GM21447 (cell line): ENCODE data around the gene DCLRE1C.
A peak's percentile ranks its signal among the peaks of the same experiment; 100 is the strongest.
"Not testable (repeated sequence)": the region's sequence is repeated elsewhere in the genome, so short reads cannot be mapped to it uniquely, and the experiment has no call there.

Experiments used
- ATAC-seq: cut with Tn5 transposase; IDR thresholded peaks from one replicate; pipeline ENCODE4 v1.9.1; 2021; ENCODE audit not compliant: unreplicated experiment

DCLRE1C gene

GRCh38 chr10:14954001-14954770 is at the start of gene DCLRE1C:
TSS of gene DCLRE1C (minus strand) at chr10:14954096. CDS start at chr10:14954010, 86 bp downstream.
- peak; percentile 74 for ATAC-seq

DNA sequence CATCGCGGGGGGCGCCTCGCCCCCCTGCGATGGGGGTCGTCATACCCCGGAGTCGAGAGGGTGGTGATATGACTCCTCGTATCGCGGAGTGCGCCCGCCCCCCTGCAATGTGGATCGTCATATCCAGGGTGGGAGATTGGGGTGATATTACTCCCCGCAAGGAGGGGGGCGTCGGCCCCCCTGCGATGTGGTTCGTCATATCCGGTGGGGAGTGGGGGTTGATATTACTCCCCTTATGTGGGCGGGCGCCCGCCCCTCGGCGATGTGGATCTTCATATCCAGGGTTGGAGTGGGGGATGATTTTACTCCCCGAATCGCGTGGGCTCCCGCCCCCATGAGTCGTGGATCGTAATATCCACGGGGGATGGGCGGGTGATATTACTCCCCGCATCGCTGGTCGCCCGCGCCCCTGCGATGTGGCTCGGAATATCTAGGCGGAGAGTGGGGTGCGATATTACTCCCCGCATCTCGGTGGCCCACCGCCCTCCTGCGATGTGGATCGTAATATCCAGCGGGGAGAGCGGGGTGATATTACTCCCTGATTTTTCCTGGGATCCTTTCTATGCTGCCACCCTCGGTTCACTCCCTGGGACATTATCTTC is 42.2 kb upstream of the DCLRE1C start:
- no peak for ATAC-seq

DNA sequence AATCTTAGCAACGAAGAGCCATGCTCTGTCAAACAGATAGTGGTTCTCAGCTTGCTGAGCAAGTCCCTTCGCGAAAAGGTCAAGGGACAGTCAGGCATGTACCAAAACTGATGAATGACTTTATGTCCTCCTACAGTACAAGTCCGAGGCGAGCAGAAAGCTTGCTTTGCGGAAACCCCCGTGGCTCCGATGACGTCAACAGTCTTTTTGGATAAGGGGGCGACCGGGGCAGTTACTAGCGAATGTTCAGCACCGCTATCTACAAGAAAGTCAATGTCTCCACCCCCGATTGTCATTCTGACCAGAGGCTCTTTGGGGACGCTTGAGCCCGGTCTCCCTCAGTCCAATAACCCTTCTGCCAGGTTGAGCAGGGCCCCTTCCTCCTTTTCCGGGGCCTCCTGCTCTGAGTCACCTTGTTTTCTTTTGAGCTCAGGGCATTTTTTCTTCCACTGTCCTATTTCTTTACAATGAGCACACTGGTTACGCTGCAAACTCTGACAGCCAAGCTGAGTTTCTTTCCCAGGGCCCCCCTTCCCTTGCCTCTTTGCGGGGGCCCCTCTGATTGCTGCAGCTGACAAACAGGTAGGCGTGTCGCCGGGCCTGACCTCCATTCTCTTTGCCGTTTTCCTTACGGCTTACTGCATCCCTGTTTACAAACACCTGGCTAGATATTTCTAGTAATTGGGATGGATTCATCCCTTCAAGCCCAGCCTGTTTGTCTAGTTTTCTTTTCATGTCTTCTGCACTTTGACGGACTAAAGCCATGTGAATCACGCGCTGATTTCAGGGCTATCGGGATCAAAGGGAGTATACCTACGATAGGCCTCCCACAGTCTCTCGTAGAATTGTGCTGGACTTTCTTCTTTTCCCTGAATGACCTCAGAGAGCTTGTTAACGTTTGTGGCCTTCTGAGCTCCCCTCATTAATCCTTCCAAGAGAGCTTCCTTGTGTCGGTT is 39.9 kb upstream of the DCLRE1C start:
- ATAC-seq, result not testable (repeated sequence)

- ATAC-seq, result not testable (repeated sequence)
These were observed 38.4 kb upstream of the DCLRE1C start for GRCh38 chr10:14992336-14992735.

- ATAC-seq, result not testable (repeated sequence)
These were observed 37.3 kb upstream of the DCLRE1C start for GRCh38 chr10:14991035-14991749.

DNA sequence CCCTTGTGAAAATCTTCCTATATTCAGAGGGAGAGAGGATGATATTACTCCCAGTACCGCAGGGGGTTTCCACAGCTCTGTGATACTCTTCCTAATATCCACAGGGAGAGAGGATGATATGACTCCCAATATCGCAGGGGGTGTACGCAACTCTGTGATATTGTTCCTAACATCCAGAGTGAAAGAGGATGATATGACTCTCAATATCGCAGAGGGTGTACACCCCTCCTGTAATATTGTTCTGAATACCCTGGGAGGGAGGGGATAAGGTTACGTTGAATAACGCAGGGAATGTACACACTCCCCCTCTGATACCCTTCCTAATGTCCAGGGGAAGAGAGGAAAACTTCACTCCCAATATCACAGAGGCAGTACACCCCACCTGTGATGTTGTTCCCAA is 35.7 kb upstream of the DCLRE1C start:
- ATAC-seq, result not testable (repeated sequence)

GRCh38 chr10:14982744-14983143 is 28.8 kb upstream of the DCLRE1C start:
- ATAC-seq, result no peak

- no peak for ATAC-seq
These were observed 21.9 kb upstream of the DCLRE1C start for GRCh38 chr10:14975672-14976273.

DNA sequence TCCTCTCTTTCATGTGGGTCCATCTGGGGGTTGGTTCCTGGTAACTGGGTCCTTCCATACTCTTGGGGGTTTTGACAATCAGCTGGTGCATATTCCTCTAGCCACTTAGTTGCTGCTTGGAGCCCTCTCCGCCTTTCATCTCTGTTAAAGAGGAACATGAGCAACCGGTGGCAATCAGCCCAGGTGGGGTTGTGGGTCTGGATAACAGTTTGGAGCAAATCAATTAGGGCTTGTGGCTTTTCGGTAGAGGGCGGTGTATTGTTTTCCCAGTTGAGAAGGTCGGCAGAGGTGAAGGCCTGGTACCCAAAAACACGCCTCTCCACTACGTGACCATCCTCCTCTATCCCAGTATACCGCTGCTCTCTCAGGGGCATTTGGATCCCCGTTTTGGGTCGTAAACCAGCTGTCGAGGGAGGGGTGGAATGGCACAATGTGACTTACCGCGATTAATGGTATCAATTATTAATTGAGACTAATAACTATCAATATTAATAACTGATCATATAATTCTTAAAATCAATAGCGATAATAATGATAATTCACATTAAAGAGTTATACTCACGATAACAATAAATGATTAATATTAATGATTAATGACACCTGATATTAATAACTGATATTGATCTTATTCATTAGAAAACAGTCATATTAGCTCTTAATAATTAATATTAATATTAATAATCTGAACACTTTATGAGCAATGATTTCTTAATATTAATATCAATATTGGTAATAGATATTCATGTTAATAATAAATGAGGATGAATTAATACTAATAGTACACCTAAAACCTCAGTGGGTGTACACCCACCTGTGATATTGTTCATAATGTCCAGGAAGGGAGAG is 20.5 kb upstream of the DCLRE1C start:
- ATAC-seq, result not testable (repeated sequence)

GRCh38 chr10:14971867-14972448 is 18.1 kb upstream of the DCLRE1C start:
- ATAC-seq, result no peak

DNA sequence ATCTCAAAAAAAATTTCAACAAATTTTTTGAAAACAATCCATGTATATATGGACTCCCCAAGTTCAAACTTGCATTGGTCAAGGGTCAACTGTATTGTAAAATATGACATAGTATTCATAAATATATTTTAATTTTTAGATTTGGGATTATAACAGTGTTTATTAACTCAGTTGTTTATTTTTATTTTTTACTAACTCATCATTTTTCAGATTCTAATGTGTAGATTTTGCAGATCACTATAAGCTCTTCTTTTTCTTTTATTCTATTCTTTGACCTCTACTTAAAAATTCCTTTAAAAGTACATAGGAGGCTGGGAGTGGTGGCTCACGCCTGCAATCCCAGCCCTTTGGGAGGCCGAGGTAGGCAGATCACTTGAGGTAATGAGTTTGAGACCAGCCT is 14.0 kb upstream of the DCLRE1C start:
- ATAC-seq, result no peak

GRCh38 chr10:14959221-14960057 is 5.5 kb upstream of the DCLRE1C start, which contains the start of gene MEIG1:
TSS of gene MEIG1 (plus strand) at chr10:14959388. CDS start at chr10:14966469, 7,081 bp downstream.
- peak; percentile 81 for ATAC-seq

DNA sequence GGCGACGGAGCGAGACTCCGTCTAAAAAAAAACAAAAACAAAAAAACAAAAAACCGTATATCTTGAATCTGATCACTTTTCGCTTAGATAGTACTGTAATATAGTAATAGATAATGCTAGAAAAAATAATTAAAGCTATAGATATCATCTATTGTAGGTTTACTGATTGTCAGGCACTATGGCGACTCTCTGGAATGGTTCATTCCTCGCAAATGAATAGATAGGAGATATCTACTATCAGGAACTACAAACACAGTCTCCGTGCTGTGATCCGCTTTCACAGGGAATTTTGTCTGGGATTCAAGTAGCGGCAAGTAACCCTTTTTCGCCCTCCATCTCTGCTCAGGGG is 5.0 kb upstream of the DCLRE1C start:
- ATAC-seq, result no peak

- no peak for ATAC-seq
These were observed 1.0 kb upstream of the DCLRE1C start for GRCh38 chr10:14954934-14955333.

DNA sequence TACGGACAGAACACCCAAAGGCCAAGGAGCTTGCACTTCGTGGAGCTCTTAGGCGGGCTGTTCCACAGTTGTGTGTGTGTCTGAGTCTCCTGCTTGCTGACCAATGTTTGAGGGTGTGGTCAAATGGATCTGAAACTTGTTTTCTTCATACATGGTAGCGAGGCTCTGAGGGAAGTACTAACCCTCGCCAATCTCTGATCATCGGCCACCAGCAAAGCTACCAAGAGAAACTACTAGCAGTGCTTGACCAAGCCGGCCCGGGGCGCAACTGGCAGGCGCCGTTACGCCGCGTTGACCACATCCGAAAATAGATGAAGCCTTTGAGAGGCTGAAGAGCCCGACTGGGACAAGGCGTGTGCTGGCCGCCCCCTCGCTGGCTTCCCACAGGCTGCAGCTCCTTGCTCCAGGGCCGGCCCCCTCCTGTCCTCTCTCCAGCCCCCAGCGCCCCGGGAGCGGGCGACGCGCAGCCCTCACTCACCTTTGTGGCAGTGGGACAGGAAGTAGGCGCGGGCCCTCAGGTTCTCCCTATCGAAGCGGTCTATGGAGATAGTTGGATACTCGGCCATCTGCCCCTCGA is 384 bp downstream of the DCLRE1C start:
- ATAC-seq, result peak; percentile 36

DNA sequence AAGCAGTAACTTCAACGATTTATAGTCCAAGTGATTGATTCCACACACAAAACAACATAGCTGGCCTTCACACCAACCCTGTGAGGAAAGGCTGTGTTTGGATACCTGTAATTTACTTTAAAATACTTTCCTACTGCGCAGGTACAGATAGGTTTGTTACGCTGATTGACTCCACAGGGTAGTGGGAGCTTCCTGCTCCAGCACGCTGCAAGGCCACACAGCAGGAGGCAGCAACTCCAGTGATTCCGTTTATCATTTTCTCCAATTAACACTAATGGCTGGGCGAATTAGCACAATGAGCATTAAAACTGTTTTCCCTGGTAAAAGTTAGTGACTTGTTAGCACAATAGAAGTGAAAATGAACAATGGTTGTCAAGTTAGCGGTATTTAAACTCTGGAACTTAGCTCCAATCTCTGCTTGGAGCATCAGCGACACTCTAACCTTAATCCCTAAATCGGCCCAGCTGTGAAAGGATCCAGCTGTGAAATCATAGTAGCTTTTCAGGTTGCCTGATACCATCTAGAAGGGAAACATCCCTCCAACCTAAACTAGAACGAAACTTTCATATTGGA is 959 bp downstream of the DCLRE1C start:
- no peak for ATAC-seq

DNA sequence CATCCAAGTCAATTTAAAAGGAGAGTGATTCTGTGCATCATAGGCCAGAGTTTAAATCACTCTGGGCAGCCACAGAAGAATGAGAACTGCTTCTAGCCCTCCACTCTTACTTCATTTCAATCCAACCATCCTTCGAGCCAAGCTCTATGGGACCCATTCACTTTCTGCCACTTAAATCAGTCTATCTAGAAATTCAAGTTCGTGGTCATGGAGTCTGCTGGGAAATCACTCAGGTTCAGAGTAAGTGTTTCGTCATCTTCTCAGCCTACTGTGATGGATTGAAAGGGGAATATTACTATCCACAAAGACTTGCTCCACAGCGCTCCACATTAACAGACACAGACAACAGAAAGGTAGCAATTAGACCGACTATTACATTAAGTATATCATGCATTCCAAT is 4.6 kb downstream of the DCLRE1C start:
- ATAC-seq, result no peak
